GM21619 (cell line): ENCODE data around the gene B3GALT4.
"Not testable (repeated sequence)": the region's sequence is repeated elsewhere in the genome, so short reads cannot be mapped to it uniquely, and the experiment has no call there.

ENCODE experiments used
- ATAC-seq: cut with Tn5 transposase; IDR thresholded peaks from one replicate; pipeline ENCODE4 v1.9.1; 2021; ENCODE audit not compliant: unreplicated experiment

The B3GALT4 gene, protein sequence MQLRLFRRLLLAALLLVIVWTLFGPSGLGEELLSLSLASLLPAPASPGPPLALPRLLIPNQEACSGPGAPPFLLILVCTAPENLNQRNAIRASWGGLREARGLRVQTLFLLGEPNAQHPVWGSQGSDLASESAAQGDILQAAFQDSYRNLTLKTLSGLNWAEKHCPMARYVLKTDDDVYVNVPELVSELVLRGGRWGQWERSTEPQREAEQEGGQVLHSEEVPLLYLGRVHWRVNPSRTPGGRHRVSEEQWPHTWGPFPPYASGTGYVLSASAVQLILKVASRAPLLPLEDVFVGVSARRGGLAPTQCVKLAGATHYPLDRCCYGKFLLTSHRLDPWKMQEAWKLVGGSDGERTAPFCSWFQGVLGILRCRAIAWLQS

DNA sequence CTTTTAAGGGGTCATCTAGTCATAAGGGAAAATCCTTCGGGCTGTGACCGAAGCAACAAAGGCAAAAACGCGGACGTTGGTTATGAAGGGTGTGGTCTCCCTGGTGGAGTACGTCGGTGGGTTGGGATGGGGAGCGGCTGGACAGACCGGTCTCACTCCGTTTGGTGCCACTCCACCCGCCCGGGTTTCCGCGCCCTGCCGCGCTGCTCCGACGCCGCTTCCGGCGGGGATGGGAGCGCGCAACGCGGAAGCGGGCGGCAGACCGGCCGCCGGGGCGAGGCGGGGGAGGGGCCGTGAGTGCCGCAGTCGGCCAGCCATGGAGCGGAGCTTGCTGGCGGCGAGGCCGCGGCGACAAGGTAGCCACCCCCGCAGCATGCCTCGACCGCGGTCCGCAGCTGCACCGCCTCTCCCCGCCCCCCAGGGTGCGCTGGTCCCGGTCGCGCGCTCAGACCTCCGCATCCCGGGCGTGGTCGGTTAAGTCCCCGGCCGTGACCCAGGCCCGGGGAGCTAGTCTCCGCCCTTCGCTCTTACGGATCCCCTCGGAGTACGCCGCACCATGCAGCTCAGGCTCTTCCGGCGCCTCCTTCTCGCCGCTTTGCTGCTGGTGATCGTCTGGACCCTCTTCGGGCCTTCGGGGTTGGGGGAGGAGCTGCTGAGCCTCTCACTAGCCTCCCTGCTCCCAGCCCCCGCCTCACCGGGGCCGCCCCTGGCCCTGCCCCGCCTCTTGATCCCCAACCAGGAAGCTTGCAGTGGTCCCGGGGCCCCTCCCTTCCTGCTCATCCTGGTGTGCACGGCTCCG is at the start of gene B3GALT4:
B3GALT4 (plus strand) TSS at position 260 of the 799 bp plus-strand sequence; CDS start at position 557, 297 bp downstream.
- ATAC-seq, result peak; percentile 52

DNA sequence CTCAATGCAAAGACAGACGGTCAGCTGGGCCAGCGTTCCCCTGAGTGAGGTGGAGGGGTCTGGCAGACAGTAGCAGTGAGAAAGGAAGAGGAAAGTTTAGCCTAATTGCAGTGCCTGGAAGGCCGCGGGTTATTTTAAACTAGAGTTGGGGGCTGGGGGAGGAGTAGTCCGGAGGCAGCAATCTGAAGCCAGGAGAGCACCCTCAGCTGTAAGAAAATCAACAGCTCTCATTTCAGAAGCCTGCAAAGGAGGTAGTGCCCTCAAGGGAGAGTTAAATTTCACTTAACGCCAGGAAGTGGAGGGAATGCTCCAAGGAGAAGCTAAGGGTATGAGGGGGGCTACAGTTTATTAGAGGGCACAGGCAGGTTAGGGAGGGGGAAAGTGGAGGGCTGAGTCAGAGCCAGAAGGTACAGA is 41.7 kb upstream of the B3GALT4 start:
- no peak for ATAC-seq

DNA sequence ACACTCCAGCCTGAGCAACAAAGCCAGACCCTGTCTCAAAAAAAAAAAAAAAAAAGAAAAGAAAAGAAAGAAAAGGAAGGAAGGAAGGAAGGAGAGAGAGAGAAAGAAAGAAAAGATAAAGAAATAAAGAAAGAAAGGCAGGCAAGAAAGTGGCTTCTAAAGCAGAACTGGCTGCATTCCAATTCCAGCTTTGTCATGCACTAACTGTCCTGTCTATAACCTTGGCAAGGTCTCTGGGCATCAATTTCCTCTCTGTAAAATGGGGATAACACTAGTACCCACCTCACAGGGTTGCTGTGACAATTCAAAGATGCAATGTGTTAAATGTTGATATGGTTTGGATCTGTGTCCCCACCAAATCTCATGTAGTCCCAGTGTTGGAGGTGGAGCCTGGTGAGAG is 40.6 kb upstream of the B3GALT4 start:
- ATAC-seq, result no peak

DNA sequence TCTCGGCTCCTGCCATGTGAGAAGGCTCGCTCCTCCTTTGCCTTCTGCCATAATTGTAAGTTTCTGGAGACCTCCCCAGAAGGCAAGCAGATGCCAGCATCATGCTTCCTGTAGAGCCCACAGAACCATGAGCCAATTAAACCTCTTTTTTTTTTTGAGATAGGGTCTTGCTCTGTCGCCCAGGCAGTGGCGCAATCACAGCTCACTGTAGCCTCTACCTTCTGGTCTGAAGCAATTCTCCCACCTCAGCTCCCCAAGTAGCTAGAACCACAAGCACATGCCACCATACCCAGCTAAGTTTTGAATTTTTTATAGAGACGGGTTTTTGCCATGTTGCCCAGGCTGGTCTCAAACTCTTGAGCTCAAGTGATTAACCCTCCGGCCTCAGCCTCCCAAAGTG is 40.1 kb upstream of the B3GALT4 start:
- ATAC-seq, result no peak

DNA sequence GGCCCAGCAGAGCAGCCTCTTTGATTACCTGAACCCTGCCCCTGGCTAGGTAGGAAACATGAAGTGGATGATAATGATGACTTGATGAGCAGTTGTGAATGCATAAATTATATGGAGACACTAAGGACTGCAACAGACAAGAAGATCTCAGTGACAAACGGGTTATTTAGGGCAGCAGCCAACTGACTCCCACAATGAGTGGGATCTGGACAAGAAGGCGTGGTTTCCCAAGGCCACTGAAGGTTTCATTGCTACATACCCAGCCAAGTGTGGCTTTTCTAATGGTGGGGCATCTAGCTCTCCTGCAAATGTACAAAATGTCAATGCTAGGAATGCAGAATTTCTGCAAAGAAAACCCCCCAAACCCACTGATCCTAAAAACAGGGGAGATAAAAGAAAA is 39.2 kb upstream of the B3GALT4 start:
- no peak for ATAC-seq

DNA sequence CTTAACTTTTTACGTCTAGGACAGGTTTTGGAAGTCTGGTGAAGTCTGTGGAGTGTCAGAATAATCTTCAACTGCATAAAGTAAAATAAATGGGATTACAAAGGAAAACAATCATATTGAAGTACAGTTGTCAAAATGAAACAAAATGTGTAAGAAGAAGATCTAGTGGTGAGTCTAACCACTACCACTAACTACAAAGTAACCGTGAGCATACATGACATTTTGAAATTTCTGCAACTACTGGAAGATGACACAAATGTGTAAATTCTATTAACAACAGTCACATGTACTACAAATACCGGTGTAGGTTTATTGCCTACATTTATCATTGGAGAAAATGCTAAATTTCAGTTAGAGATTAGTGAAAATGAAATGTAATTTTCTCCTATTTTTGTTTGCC is 35.0 kb upstream of the B3GALT4 start:
- ATAC-seq, result no peak

DNA sequence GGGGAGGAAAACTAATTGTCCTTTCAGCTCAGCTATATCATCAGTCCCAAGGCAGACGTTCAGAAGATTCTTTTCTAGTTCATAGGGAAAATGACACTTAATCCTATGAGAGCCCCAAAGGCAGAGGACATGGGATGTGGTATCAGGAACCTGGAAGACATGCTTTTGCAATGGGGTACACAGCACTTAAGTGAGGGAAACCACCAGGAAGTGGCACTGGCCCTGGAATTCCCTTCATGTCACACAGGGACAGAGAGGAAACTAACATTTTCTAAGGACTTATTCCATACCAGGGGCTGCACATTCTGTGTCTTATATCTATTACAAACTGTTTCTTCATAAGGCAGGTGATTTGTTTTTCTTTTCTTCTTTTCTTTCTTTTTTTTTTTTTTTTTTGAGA is 33.4 kb upstream of the B3GALT4 start:
- ATAC-seq, result no peak

DNA sequence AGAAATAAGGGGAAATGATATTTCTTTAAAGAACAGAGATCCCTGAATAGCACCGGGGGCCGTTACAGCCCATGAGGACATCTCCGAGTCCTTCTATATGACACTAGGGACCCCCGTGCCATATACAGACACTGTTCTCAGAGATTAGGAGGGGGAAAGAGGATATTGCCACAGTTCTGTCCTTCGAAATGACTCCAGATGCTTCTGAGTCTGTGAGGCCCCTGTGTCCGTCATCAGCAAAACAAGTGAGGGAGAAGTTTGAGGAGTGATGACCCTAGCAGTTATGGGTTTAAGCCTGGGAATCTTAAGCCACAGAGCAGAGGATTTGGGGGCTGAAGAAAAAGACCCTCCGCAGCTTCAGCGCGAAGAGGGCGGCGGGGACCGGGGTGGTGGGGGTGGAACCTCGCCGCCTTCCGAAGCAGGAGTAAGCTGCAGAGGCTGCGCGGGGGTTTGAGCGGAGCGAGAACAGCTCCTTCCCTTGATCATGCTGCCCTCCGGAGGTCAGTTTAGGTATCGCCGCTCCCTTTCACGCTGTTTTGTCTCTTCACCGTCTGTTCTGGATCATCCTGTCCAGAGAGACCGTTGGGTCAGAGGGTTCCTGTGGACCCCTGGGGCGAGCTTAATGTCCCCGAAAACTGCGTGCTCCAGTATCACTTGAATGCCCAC is 28.8 kb upstream of the B3GALT4 start:
- peak; percentile 32 for ATAC-seq

DNA sequence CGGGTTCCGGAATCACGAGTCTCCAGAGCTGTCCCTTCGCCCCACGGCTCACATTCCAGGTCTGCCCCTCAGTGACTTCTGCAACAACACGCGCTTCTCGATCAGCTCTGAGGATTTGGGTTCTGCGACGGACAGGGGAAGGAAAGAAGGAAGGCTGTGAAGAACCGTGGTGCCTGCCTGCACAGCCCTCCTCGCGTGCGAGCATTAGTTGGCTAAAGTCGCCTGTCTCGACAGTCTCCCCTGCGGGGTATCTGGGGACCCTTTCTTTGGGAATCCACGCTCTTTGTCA is 28.3 kb upstream of the B3GALT4 start:
- no peak for ATAC-seq

DNA sequence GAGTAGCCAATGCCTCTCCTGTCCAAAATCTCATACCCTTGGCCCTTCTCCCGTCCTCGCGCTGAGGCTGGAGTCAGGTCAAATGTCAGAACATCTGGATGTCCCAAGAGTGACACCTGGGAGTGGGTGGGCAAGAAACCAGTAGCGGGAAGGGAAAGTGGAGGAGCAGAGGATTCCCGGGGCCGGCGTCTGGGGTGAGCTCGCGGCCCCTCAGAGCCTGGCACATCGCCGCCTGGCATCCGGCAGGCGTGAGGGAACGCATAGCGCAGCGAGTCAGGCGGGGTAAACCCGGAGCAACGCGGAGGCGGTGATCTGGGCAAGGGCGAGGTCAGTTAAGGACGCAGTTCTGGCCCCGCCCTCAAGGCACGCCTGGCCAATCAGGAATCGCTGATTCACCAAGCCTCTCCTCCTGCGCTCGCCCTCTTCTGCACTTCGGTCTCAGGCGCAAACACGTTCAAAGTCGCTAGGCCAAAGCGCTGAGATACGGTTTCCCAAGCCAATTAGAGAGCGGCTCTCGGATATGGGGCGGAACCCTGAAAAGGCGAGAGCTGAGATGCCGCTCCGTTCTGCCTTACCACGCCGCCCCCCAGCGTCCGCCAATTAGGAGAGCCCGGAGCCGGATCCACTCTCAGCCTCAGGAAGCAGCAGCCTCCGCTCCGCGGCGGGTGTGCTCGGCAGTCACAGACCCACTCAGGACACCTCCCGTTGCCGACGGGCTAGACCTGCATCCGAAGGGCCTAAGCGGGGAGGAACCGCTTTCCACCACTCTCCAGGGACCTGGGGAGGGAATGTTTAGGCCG is 27.8 kb upstream of the B3GALT4 start:
- peak; percentile 82 for ATAC-seq

DNA sequence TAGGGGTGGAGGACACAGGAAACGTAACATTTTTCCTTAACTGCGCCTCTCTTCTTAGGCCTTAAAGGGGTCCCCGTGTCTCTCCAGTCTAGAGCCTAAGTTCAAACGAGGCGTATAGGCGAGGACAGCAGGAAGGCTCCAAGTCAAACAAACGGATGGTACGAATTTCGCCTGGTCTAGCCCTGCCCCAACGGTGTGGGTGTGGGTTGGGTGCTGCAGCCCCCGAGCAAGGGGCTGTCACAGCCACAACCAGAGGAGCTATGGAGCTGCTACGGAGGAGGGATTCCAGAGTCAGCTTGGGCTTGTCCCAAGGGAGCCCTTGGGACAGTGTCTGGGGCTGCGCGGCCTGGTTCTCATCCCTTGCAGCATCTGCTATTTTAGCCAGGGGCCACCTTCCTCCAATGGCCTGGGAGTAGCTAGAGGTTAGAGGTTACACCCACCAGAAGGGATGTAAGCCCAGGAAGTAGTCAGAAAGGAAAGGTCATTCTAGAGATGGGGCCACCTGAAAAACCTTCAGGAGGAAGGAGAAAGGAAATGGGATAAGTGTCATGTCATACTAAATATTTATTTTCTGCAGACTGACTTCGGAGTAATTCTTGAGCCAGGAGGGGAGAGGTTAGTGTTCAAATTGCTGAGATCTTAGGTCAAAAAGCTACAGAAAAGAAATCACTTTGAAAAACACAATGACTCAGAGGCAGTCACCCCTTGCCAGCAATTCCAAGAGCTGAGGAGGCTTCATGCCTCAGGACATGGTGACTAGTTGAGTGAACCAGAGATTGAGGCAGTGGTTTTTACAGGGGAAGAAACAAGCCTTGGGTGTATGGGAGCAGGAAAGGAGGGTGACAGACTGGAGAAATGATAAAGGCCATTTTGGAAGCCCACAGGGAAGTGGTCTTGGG is 26.9 kb upstream of the B3GALT4 start:
- no peak for ATAC-seq

DNA sequence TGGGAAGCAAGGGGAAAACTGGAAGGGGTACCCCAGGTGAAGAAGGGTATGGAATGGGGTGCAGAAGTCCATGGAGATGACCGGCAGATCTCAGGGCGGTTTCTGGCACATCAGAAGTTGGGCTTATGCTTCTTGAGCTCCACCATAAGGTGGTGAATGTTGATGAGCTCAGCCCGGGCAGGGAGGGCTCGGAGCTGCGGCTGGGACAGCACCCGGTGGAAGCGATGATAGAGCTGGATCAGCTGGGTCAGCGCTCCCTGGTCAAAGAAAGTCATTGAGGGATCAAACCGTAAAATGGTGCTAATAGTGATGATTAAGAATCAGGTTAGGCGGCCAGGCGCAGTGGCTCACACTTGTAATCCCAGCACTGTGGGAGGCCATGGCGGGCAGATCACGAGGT is 26.2 kb upstream of the B3GALT4 start:
- no peak for ATAC-seq

DNA sequence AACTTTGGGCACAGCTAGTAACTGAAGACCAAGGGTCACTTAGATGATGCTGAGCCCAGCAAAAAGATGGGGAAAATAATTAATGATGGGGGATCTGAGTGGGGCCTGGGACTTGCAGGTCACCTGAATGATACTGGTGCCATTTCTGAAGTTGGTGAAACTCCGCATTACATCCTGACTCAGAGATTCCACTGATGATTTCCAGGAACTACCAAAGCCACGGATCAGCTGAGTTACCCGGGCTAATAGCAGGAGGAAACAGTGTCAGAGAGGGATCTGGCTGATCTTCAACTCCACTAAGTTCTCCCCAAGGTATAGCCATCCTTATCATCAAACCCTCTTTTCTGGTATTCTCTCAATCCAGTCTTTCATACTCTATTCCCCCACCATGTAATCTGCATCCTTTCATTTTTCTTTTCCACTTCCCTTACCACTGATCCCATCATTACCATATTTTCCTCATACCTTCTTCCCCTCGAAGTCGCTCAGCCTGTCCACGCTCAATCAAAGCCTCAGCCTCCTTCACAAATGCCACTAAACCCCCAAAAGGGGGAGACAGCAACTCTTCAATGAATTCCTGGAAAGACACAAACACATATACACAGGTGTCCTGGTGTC is 25.4 kb upstream of the B3GALT4 start:
- ATAC-seq, result no peak

DNA sequence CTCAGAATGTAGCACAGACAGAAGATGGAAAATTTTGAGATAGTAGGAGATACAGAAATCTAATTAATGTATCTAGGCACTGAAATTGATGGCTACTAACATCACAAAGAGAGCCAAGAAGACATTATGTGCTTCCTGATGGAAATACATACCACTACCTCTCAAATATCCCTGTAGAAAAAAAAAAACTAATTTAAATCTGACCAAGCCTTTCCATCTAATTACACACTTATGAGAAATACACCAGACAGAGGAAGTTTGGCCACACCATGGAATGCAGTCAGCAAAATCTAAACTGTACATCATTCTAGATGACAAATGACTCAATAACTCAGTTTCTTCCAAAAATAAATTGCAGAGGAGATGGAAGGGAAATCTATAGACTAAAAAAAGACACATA is 24.2 kb upstream of the B3GALT4 start:
- no peak for ATAC-seq

DNA sequence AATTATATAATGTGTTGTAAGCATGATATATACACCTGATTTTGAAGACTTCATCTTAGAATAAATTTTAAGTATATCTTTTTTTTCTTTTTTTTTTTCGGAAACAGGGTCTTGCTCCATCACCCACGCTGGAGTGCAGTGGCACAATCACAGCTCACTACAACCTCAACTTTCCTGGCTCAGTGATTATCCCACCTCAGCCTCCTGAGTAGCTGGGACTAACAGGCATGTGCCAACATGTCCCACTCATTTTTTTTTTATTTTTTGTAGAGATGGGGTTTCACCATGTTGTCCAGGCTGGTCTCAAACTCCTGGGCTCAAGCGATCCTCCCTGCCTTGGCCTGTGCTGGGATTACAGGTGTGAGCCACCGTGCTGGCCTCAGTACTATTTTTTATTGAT is 22.3 kb upstream of the B3GALT4 start:
- ATAC-seq, result no peak

DNA sequence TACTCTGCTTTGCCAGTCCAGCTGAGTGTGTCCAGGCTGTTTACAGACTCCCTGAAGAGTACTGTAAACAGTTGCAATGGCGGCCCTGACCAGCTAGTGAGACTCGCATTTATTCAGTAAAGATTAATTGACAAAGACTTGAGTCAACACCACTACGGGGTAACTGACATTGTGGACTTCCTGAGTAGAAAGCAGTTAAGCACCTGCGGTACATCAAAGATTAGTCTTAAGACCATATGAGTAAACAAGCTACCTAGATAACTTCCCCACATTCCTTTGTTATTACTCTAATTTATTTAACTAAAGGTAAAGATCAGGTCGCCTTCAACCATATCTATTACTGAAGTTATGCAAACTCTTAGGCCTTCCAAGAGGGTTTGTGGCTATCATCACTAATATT is 17.9 kb upstream of the B3GALT4 start:
- ATAC-seq, result no peak

DNA sequence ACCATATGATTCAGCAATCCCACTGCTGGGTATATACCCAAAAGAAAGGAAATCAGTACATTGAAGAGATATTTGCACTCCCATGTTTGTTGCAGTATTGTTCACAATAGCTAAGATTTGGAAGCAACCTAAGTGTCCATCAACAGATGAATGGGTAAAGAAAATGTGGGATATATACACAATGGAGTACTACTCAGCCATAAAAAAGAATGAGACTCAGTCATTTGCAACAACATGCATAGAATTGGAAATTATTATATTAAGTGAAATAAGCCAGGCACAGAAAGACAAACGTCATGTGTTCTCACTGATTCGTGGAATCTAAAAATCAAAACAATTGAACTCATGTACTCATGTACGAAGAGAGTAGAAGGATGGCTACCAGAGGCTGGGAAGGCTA is 14.4 kb upstream of the B3GALT4 start:
- ATAC-seq, result not testable (repeated sequence)

DNA sequence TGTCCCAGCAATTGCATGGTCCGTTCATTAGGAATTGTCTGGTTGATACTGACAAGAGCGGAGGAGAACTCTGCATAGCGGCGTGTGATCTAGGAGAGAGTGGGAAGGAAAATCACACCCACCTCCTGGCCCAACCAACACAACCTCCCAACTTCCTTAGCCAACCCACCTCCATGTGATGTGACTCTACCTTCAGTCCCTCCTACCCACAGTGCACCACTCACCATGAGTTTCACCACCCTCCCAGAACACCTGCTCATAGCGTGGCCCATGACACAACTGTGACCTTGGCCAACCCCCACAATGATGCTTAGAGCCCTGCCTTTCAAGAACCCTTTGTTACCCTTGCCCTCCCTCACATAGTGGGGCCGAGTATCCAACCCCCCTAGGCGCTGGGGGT is 12.9 kb upstream of the B3GALT4 start:
- ATAC-seq, result no peak

DNA sequence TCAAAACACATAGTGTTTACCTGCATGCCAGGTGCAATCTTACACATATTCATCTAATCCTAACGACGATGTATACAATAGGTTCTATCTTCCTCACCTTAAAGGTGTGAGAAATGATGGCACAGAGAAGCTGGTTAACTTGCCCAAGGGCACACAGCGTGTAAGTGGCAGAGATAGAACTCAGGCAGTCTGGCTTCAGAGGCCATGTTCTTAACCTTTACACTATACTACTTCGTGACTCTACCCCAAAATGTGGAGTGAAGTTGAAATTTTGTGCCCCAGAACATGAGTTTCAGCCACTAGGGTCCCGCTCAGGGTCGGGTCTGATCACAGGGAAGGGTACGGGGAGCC is 5.8 kb upstream of the B3GALT4 start:
- ATAC-seq, result no peak
